SK-N-MC (cell line): ENCODE results near the gene ANGPTL8.

Experiments
- EZH2 ChIP-seq: fragments of 200-600 bp; sonication (generic); IDR thresholded peaks from one replicate; pipeline ENCODE4 v1.6.1; 2017; ENCODE audit warnings: antibody characterized with exemption
- POLR2AphosphoS5 ChIP-seq: IDR thresholded peaks from 2 replicates; pipeline ENCODE4 v1.6.1; 2012; ENCODE audit warnings: mild to moderate bottlenecking, low read depth, low read length, borderline replicate concordance

- TF ChIP-seq EZH2 (no peak), POLR2AphosphoS5 (no peak)
Measured at GRCh38 chr19:11225815-11226214, 13.6 kb upstream of the ANGPTL8 start.
